Suppressor macrophage treated with lipopolysaccharide for 4 hours (primary cell): ENCODE results near the gene PCP4L1.

ENCODE experiments used
- DNase-seq: peaks from one replicate; pipeline ENCODE4 v3.0.0-alpha.2; 2020

Gene PCP4L1

DNA sequence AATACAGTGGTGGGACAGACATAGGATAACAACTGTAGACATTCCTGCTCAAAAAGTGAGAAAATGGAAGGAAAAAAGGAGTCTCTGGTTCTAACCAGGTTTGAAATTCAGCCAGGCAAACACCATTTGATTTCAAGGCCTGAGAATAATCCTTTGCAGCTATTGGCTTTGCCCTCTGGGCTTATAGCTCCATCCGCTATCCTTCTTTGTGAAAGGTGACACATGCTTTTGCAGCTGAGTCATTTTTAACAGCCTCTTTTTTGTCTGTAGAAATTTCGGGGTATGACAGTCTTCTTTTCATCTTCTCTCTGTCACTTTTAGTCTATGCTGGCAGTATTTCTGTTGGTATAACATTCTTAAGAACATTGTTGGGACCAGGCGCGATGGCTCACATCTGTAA is 71.8 kb downstream of the PCP4L1 start:
- DNase-seq: no peak

DNA sequence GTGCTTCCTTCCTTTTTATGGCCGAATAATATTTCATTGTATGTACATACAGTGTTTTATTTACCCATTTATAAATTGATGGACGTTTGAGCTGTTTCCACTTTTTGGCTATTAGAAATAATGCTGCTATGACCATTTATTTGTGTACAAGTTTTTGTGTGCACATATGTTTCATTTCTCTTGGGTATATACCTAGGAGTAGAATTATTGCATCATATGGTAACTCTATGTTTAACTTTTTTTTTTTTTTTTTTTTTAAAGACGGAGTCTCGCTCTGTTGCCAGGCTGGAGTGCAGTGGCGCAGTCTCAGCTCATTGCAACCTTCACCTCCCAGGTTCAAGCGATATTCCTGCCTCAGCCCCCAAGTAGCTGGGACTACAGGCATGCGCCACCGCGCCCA is 74.6 kb downstream of the PCP4L1 start:
- DNase-seq: no peak
